ENCODE measurements around the gene HOXD13. TPM values are rescaled to one million over a fixed set of nuclear protein-coding genes. Genes with fewer than 3 reads are reported as not detected.

The HOXD13 gene
- total RNA-seq, 4 donors from 2014 or later, result 0.32 TPM; not detected in 3

DNA sequence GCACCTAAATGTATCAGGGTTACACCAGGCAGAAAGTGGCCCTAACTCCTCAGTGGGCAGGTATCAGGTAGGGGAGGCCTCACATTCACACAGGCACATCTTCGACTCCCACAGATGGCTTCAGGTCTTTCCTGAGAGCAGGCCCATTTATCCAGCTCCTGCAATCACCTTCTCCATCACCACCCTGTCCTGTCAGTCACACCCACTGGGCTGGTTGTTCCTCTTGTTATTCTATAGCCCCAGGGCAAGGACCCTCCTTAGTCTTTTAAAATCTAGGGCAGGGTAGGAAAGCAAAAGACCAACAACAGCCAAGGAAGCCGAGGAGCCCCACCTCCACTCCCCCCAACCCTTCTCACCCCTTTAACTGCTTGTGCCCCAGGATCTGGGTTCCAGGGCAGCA lies 49.8 kb downstream of the HOXD13 start:
- H3K27me3 ChIP-seq, result peaks cover 23% of the 10 kb centered on the region
- WGBS, 2 donors (ENCODE audit: low coverage in 1 of 2), result 79 to 100% methylated on average over 1 to 2 of the region's 2 CpGs
- in situ Hi-C loops (cut with MboI; ENCODE audit: low pct_ligation_motif_present in 1 of 4, low pct_unique_long_range_greater_than_20kb in 1 of 4, low sequenced_read_pairs in 3 of 4) (loop anchor here in 3 of 4 donors (5.0 to 25.0 kb wide), 4 partner anchors 315 to 670 kb away; no protein-coding TSS in a partner anchor), intact Hi-C loops (cut with DNase I; ENCODE audit: low total_unique reads) (loop anchor here (5.0 kb wide), 2 partner anchors 410 to 1015 kb away; no protein-coding TSS in a partner anchor)
- H3K36me3 ChIP-seq, result no peaks in the 10 kb centered on the region
- DNase-seq, result no peak
- no peak overlapping the region for H3K4me3 ChIP-seq
- H3K4me1 ChIP-seq, result peaks cover 18 to 53% (median 31%) of the 10 kb centered on the region in 4 donors
- TF ChIP-seq, protein P1, sequence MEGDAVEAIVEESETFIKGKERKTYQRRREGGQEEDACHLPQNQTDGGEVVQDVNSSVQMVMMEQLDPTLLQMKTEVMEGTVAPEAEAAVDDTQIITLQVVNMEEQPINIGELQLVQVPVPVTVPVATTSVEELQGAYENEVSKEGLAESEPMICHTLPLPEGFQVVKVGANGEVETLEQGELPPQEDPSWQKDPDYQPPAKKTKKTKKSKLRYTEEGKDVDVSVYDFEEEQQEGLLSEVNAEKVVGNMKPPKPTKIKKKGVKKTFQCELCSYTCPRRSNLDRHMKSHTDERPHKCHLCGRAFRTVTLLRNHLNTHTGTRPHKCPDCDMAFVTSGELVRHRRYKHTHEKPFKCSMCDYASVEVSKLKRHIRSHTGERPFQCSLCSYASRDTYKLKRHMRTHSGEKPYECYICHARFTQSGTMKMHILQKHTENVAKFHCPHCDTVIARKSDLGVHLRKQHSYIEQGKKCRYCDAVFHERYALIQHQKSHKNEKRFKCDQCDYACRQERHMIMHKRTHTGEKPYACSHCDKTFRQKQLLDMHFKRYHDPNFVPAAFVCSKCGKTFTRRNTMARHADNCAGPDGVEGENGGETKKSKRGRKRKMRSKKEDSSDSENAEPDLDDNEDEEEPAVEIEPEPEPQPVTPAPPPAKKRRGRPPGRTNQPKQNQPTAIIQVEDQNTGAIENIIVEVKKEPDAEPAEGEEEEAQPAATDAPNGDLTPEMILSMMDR (IDR thresholded peaks at IDR 0.05), result no peak
- TF ChIP-seq EP300 (IDR thresholded peaks at IDR 0.05; ENCODE audit: low read depth) (no peak), POLR2A (IDR thresholded peaks at IDR 0.05) (no peak), POLR2AphosphoS5 (IDR thresholded peaks at IDR 0.05) (no peak)
- H3K9me3 ChIP-seq, result no peaks in the 10 kb centered on the region
- H3K27ac ChIP-seq, result no peak overlapping the region

Other genes starting within 250 kb of the HOXD13 start
- gene LNPK, start 90.5 kb upstream of the HOXD13 start, total RNA-seq, result 10 to 100 TPM; 18.0 to 33.6 (median 25.7) TPM
- gene EVX2, start 8.8 kb upstream of the HOXD13 start, total RNA-seq, result not detected
- gene HOXD12, start 7.1 kb downstream of the HOXD13 start, total RNA-seq, result not detected
- 10 to 100 TPM in 1 of 4 donors, 1 to 10 TPM in 2, under 1 TPM in 1; 0.41 to 13.5 (median 4.4) TPM for gene HOXD11, start 14.6 kb downstream of the HOXD13 start, total RNA-seq
- 10 to 100 TPM in 2 of 4 donors, 1 to 10 TPM in 2; 1.1 to 25.1 (median 7.6) TPM for gene HOXD10, start 24.1 kb downstream of the HOXD13 start, total RNA-seq
- 10 to 100 TPM in 2 of 4 donors, 1 to 10 TPM in 2; 2.7 to 13.3 (median 7.5) TPM for gene HOXD9, start 30.0 kb downstream of the HOXD13 start, total RNA-seq
- gene HOXD8, start 37.0 kb downstream of the HOXD13 start, total RNA-seq, result 10 to 100 TPM in 2 of 4 donors, 1 to 10 TPM in 2; 7.8 to 23.5 (median 13.4) TPM
- gene HOXD4, start 58.8 kb downstream of the HOXD13 start, total RNA-seq, result 10 to 100 TPM in 3 of 4 donors, 1 to 10 TPM in 1; 2.2 to 25.5 (median 15.3) TPM
- gene HOXD3, start 64.6 kb downstream of the HOXD13 start, total RNA-seq, result 10 to 100 TPM in 1 of 4 donors, 1 to 10 TPM in 2, not detected in 1; 2.0 to 15.7 (median 7.6) TPM
- gene HOXD1, start 95.9 kb downstream of the HOXD13 start, total RNA-seq, result 10 to 100 TPM in 1 of 4 donors, 1 to 10 TPM in 3; 4.1 to 12.9 (median 4.5) TPM
- gene MTX2, start 176.7 kb downstream of the HOXD13 start, total RNA-seq, result 10 to 100 TPM in 3 of 4 donors, 1 to 10 TPM in 1; 3.8 to 43.6 (median 28.6) TPM